OCI-M1 (cell line): ENCODE results near the gene MYEOV.
A peak's percentile ranks its signal among the peaks of the same experiment; 100 is the strongest.

Experiments used
- DNase-seq: peaks from one replicate; lab custom pipeline; 2025; lab: John Stamatoyannopoulos, UW

The MYEOV gene

DNA sequence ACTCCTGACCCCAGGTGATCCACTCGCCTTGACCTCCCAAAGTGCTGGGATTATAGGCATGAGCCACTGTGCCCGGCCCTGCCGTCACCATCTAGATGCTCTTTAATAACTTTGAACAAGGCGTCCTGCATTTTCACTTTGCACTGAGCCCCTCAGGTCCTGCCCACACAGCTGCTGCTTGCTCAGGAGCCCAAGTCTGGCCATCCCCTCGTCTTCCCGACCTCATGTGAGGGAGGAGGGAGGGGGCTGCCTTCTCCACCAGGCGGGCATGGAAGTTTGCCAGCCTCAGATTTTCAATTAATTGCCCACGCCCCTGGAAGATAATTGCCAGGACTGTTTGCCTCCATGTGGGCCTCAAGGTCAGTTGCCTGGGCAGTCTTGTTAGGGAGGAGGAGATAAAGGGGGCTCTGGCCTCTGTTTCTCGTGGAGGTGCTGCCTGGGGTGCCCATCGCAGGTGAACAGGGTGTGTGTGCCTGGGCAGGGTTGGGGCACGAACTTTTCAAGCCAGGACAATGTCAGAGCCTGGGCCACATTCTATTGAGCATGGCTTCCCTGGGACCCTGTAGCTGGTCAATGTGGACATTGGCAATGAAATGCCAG lies 27.9 kb upstream of the MYEOV start:
- DNase-seq: no peak

- DNase-seq: no peak
Measured at GRCh38 chr11:69267395-69267805, 26.6 kb upstream of the MYEOV start.

GRCh38 chr11:69268911-69269310 lies 25.0 kb upstream of the MYEOV start:
- no peak for DNase-seq

DNA sequence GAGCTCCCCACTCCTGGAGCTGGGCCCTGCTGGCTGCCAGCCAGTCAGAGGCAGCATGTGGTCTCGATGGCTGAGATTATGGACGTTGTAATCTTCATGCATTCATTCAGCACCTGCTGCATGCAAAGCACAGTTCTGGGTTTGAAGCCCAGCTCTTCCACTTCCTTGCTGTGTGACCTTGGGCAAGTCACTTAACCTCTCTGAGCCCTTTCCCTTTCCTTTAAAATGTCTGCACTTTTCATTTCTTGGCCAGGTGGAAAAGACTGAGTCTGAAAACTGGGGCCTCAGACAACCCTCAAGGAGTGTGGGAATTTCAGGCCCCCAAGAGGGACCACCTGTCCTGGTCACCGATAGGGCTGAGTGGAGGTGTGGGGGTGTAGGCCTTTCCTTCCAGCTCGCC lies 24.6 kb upstream of the MYEOV start:
- DNase-seq: no peak

- no peak for DNase-seq
Measured at GRCh38 chr11:69269926-69270697, 23.8 kb upstream of the MYEOV start.

DNA sequence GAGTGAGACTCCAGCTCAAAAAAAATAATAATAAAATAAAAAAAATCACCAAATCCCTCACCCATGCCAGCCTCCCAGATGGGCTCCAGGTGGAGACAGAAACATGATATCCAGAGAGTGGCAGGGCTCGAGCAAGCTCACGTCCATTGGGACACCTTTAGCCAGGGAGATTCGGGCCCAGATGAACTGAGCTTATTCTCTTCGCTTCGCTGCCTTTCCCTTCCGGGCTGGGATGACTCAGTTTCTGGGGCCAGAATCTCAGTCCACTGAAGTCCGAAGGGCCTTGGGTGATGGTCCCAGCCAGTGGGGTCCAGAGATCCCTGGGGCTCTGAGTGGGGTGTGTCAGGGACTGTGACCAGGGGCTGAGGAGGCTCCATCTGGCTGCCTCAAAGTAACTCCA lies 23.0 kb upstream of the MYEOV start:
- no peak for DNase-seq

DNA sequence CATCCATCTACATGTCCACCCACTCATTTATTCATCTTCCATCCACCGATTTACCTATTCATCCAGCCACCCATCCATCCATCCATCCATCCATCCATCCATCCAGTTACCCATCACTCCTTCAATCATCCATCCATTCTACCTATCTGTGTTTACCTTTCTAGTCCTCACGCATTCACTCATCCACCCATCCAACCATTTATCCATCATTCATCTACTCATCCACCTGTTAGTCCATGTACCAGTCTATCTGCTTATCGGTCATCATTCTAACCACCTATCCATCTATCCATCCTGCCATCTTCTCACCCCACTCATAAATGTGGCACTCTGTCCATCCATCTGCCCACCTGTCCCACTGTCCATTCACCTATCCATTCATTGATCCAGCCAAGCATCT lies 21.9 kb upstream of the MYEOV start:
- no peak for DNase-seq

- no peak for DNase-seq
Measured at GRCh38 chr11:69272831-69273485, 21.0 kb upstream of the MYEOV start.

- no peak for DNase-seq
Measured at GRCh38 chr11:69273571-69273970, 20.4 kb upstream of the MYEOV start.

- no peak for DNase-seq
Measured at GRCh38 chr11:69274531-69275016, 19.4 kb upstream of the MYEOV start.

GRCh38 chr11:69275178-69275577 lies 18.8 kb upstream of the MYEOV start:
- no peak for DNase-seq

GRCh38 chr11:69276165-69276564 lies 17.8 kb upstream of the MYEOV start:
- no peak for DNase-seq

- DNase-seq: peak; percentile 56
Measured at GRCh38 chr11:69277074-69277809, 16.7 kb upstream of the MYEOV start.

DNA sequence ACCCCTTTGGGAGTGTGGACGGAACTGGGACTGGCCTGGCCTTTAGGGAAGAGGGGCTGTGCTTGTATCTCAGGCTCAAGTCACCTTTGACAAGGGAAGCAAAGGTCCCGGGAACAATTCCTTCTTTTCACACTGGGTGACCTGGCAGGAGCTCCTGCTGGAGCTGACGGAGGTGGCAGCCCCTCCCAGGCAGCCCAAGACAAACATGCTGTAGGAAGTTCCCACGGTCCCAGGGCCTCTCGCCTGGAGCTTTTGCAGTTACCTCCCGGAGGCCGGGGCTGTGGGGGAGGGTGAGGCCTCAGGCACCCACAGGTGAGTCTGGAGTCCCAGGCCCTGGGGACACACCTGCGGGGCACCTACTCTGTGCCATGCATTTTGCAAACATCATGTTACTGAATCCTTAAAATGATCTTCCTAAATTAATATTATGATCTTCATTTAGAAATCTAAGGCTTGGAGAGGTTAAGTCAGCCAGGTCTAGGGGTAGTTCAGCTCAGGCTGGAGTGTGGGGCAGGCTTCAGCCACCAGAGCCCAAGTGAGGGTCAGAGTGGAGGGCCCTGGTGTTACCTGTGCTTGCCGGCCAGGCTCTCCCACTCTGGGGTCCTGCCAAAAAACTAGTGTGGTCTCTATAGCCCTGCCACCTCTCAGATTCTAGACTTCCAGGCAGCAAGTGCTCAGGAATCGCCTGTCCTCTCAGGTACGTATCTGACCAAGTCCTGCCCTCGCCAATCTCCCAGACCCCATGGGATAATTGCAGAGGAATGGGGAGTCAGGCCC lies 15.7 kb upstream of the MYEOV start:
- no peak for DNase-seq

- DNase-seq: no peak
Measured at GRCh38 chr11:69280451-69280850, 13.5 kb upstream of the MYEOV start.

DNA sequence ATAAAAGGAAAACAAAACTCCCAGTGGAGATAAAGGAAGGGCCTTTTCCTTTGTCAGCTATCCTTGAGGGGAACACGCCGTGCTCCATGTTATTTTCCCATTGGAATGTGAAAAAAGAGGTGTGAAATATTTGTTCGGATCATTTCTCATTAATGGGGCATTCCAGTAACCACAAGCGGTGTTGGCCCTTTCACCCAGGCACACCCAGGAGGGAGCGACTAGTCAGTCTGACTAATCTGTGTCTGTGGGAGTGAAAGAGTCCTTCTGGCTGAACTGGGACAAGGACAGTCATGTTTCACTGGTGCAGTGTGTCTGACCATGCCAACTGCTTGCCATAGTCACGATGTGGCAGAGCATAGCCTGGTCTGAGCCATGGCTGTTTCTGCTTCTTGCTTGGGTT lies 13.0 kb upstream of the MYEOV start:
- DNase-seq: no peak

DNA sequence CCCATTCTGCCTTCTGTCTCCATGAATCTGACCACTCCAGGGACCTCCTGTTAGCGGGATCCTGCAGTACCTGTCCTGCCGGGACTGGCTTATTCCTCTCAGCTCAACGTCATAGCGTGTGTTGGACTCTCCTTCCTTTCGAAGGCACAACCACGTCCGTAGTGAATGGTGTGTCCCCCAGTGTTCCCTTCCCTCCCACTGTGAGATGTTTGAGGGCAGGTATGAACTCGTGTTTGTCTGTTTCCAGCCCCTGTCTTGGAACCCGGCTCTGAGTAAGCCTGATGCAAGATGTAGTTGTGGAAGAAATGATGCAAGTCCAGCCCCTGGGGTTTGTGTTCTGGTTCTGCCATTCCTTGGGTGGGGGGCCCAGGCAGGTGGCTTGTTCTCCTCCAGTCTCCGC lies 10.5 kb upstream of the MYEOV start:
- DNase-seq: no peak

DNA sequence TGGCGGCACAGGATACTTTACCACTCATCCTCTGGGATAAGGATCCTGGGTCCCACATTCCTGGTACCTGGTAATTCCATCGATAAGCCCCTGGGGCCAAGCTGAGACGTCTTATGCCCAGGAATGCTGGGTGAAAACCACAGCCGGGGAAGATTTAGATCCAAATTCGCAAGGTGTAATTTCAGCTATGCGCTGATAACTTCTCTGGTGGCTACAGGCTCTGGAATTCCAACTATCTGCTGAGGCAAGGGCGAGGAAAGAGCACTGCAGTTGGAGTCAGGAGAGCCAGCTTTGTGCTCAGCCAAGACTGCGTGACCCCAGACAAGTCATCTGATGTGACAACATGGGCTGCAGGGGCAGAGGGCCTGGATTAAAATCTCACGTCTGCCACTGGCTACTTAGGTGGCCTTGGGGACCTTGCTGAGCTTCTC lies 9.9 kb upstream of the MYEOV start:
- no peak for DNase-seq

DNA sequence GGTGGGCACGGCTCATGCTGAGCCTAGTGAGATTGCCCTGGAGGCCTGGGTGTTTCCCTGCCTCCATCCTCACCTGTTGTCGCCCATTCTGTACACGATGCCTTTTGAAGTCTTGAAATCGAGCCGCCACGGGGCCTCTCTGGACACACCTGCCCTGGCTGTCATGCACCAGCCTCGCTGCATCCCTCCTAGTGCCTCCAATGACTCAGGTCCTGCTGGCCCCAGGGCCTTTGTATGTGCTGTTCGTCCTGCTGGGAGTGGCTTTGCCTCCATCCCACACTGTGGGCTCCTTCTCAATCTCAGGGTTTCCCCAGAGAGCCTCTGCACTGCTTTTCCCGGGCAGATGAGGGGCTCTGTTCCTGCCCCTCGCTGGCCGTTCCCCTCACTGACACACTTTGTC lies 8.9 kb upstream of the MYEOV start:
- DNase-seq: no peak

- DNase-seq: no peak
Measured at GRCh38 chr11:69285766-69286165, 8.2 kb upstream of the MYEOV start.
